GM12878 (cell line): ENCODE measurements around the gene YAP1. TPM values are rescaled to one million over a fixed set of nuclear protein-coding genes. Genes with fewer than 3 reads are reported as not detected.

Source experiments
- ATAC-seq: fragments of 200-7000 bp; cut with Tn5 transposase; 3 replicates; pipeline ENCODE4 v1.9.1; 2020; ENCODE audit warnings: mild to moderate bottlenecking, moderate library complexity
- BruUV-seq: library from RNA; stranded (reverse); fragments of 400-500 nt; replicated peaks from 2 replicates; lab custom pipeline; 2021; lab: Mats Ljungman, UMichigan
- CTCF ChIA-PET: fragments of 300-600 bp; sonication (Branson Sonifier 250); formaldehyde crosslinking; extraction: SDS; loops from one replicate; lab custom pipeline; 2021; ENCODE audit warnings: inconsistent platforms; lab: Yijun Ruan, JAX
- POLR2A ChIA-PET: fragments of 350-600 bp; formaldehyde crosslinking; extraction: SDS; loops from one replicate; lab custom pipeline; 2021; ENCODE audit warnings: inconsistent platforms; lab: Charles Lee
- RAD21 ChIA-PET: fragments of 300-600 bp; sonication (Branson Sonifier 250); formaldehyde crosslinking; loops from one replicate; lab custom pipeline; 2023; ENCODE audit warnings: antibody characterized with exemption; ENCODE audit not compliant: unreplicated experiment; lab: Charles Lee
- SMC1A ChIA-PET: fragments of 300-600 bp; sonication (Branson Sonifier 250); formaldehyde crosslinking; loops from one replicate; lab custom pipeline; 2023; ENCODE audit not compliant: unreplicated experiment, uncharacterized antibody; lab: Charles Lee
- DNase-seq: peaks from one replicate; pipeline ENCODE4 v3.0.0-alpha.2; 2011; ENCODE audit warnings: low read depth, low spot score
- FAIRE-seq: peaks from 3 replicates; lab custom pipeline; 2011; peaks lifted over from hg19 to GRCh38; lab: Jason Lieb, UNC
- H2AFZ ChIP-seq: 2 replicates; pipeline ENCODE4 v1.6.0; 2011; ENCODE audit warnings: low read depth, low read length, control low read depth; ENCODE audit not compliant: control insufficient read depth
- H3K27ac ChIP-seq: 2 replicates; pipeline ENCODE4 v1.5.1; 2011; ENCODE audit warnings: control low read depth; ENCODE audit not compliant: control insufficient read depth, insufficient read depth
- H3K27me3 ChIP-seq, 2 experiments: replicated peaks in 1 of 2; 2 replicates each; pipeline versions ENCODE4 v1.6.0 to v1.6.1; 2011; ENCODE audit warnings: low read length in 1 of 2; ENCODE audit not compliant: control insufficient read depth in 2 of 2, insufficient read depth in 2 of 2
- H3K36me3 ChIP-seq, 2 experiments: 2 replicates each; pipeline ENCODE4 v1.5.1; 2011; ENCODE audit warnings: low read length in 1 of 2; ENCODE audit not compliant: control insufficient read depth in 2 of 2, insufficient read depth in 2 of 2
- H3K4me1 ChIP-seq: 2 replicates; pipeline ENCODE4 v1.6.1; 2011; ENCODE audit warnings: mild to moderate bottlenecking, low read length, moderate library complexity, mixed read lengths; ENCODE audit not compliant: control insufficient read depth, insufficient read depth
- H3K4me2 ChIP-seq: 2 replicates; pipeline ENCODE4 v1.6.0; 2011; ENCODE audit warnings: control low read depth; ENCODE audit not compliant: control insufficient read depth, insufficient read depth
- H3K4me3 ChIP-seq: fragments of 200-600 bp; sonication (generic); 2 replicates; pipeline ENCODE4 v1.5.1; 2016
- H3K79me2 ChIP-seq: 2 replicates; pipeline ENCODE4 v1.6.0; 2011; ENCODE audit warnings: low read length; ENCODE audit not compliant: control insufficient read depth, insufficient read depth
- H3K9ac ChIP-seq: 2 replicates; pipeline ENCODE4 v1.8.0; 2011; ENCODE audit warnings: low read length, control low read depth, mixed read lengths; ENCODE audit not compliant: control insufficient read depth, insufficient read depth
- H3K9me3 ChIP-seq: replicated peaks from 3 replicates; pipeline ENCODE4 v1.5.1; 2011; ENCODE audit warnings: mild to moderate bottlenecking, low read length; ENCODE audit not compliant: control insufficient read depth, insufficient read depth
- H4K20me1 ChIP-seq: 2 replicates; pipeline ENCODE4 v1.6.0; 2011; ENCODE audit not compliant: control insufficient read depth, insufficient read depth
- CHD2 ChIP-seq: IDR thresholded peaks from 2 replicates; pipeline ENCODE4 v1.6.1; 2011; ENCODE audit warnings: low read depth, low read length, improper control_type of control experiment, borderline replicate concordance
- DPF2 ChIP-seq: fragments of 450-650 bp; IDR thresholded peaks from 2 replicates; pipeline ENCODE4 v1.6.1; 2017; ENCODE audit warnings: mild to moderate bottlenecking
- ETV6 ChIP-seq, 2 experiments: fragments of 450-650 bp in 1 of 2; IDR thresholded peaks in 1 of 2; conservative IDR thresholded peaks in 1 of 2; 2 replicates each; pipeline ENCODE4 v1.6.1; 2014; ENCODE audit warnings: antibody characterized with exemption in 1 of 2, borderline replicate concordance in 1 of 2, low read depth in 1 of 2, mild to moderate bottlenecking in 1 of 2, moderate library complexity in 1 of 2
- HDAC2 ChIP-seq: fragments of 200-600 bp; sonication (generic); IDR thresholded peaks from 2 replicates; pipeline ENCODE4 v1.6.1; 2017
- MTA3 ChIP-seq: IDR thresholded peaks from 2 replicates; pipeline ENCODE4 v1.6.1; 2012; ENCODE audit warnings: low read length, inconsistent platforms, borderline replicate concordance
- NR2C2 ChIP-seq: IDR thresholded peaks from 2 replicates; pipeline ENCODE4 v1.6.1; 2011; ENCODE audit warnings: borderline replicate concordance, low read depth; ENCODE audit not compliant: control insufficient read depth, insufficient read length
- POLR2AphosphoS5 ChIP-seq: IDR thresholded peaks from 2 replicates; pipeline ENCODE4 v1.6.1; 2011; ENCODE audit warnings: mild to moderate bottlenecking, low read length, inconsistent platforms
- SMAD1 ChIP-seq: fragments of 450-650 bp; IDR thresholded peaks from 2 replicates; pipeline ENCODE4 v1.6.1; 2018; ENCODE audit warnings: mild to moderate bottlenecking, low read depth; ENCODE audit not compliant: partially characterized antibody
- TCF3 ChIP-seq: IDR thresholded peaks from 2 replicates; pipeline ENCODE4 v1.6.1; 2012; ENCODE audit warnings: low read depth, mild to moderate bottlenecking, low read length, borderline replicate concordance; ENCODE audit not compliant: insufficient read depth
- YY1 ChIP-seq: IDR thresholded peaks from 2 replicates; pipeline ENCODE4 v1.6.1; 2011; ENCODE audit warnings: low read depth, mild to moderate bottlenecking, low read length
- ZNF274 ChIP-seq: IDR thresholded peaks from one replicate; pipeline ENCODE4 v1.8.0; 2011; ENCODE audit not compliant: insufficient read length, insufficient read depth
- in situ Hi-C: fragments of 300-500 bp; cut with MboI; formaldehyde crosslinking; loops from 9 replicates; pipeline ENCODE4 v1.14.3; 2018; ENCODE audit warnings: mixed read lengths
- intact Hi-C: fragments of 100-400 bp; cut with micrococcal nuclease; formaldehyde crosslinking; loops from one replicate; pipeline ENCODE4 v1.14.2; 2022; ENCODE audit not compliant: unreplicated experiment
- polyA plus RNA-seq, 11 experiments: library from polyadenylated mRNA; depleted of rRNA in 4 of 11; unstranded in 6 of 11; stranded (reverse) in 5 of 11; fragments of >200 nt; fragmentation: Nextera tagmentation in 4 of 11; fragmentation: Illumina TruSeq in 1 of 11; extraction: Ambion mirVana in 4 of 11; extraction: Trizol in 1 of 11; gene quantifications; 1 replicate in 1 of 11; 2 replicates in 10 of 11; pipeline versions ENCODE4 v1.2.1 to v1.2.3, GENCODE V29; 2011 to 2016; ENCODE audit warnings: inconsistent platforms in 2 of 11, missing spikeins in 2 of 11, low read depth in 1 of 11
- total RNA-seq, 4 experiments: library from RNA; depleted of rRNA in 3 of 4; stranded (reverse); fragments of >200 nt in 3 of 4; fragmentation: Illumina TruSeq in 1 of 4; extraction: Trizol in 1 of 4; gene quantifications; 2 replicates each; pipeline versions ENCODE4 v1.2.1 to v1.2.3, GENCODE V29; 2013 to 2021
- TF ChIP-seq, protein P1 (sequence below): IDR thresholded peaks from 2 replicates; pipeline ENCODE4 v1.6.1; 2011; ENCODE audit warnings: low read depth, mild to moderate bottlenecking, low read length, moderate library complexity, borderline replicate concordance; ENCODE audit errors: extremely low read depth

The YAP1 gene
- total and polyA plus RNA-seq, 10 of the 15 experiments (the other 5 are each of a cell fraction or from before 2014, with no cell fraction given), result 0.03 to 0.33 (median 0.10) TPM; not detected in 6

DNA sequence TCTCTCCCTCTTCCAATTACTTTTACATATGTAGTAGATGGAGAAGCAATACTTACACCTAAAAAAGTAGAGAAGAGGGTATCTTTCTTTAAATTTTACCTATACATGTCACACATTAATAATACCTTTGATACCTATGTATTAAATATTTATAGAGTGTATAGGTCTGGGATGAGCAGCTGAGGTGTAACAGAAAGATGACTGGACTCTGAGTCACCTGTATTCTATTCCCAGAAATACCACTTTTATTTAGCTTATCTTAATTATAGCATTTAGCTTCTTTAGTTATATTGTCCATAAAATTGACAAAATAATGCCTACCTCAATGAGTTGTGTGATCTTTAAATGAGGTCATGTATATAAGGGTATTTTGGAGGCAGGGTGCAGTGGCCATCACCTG, 30.6 kb upstream of the YAP1 start:
- ChIA-PET SMC1A (no interaction called here), RAD21 (no interaction called here), CTCF (no interaction called here), POLR2A (no interaction called here)
- no peak for FAIRE-seq
- no peak for DNase-seq
- Histone ChIP-seq H3K36me3 (no peaks in the 10 kb centered on the region), H3K27me3 (no peaks in the 10 kb centered on the region), H3K4me1 (no peaks in the 10 kb centered on the region), H3K4me2 (no peak overlapping the region), H3K79me2 (no peaks in the 10 kb centered on the region), H3K9ac (no peak overlapping the region), H4K20me1 (no peaks in the 10 kb centered on the region), H2AFZ (no peak overlapping the region), H3K4me3 (no peak overlapping the region), H3K9me3 (no peaks in the 10 kb centered on the region), H3K27ac (no peak overlapping the region)
- TF ChIP-seq MTA3, result no peak
- TF ChIP-seq ZNF274, result no peak
- TF ChIP-seq NR2C2, result no peak
- TF ChIP-seq CHD2, result no peak
- no peak for TF ChIP-seq POLR2AphosphoS5
- TF ChIP-seq HDAC2, result no peak
- TF ChIP-seq, protein P1, sequence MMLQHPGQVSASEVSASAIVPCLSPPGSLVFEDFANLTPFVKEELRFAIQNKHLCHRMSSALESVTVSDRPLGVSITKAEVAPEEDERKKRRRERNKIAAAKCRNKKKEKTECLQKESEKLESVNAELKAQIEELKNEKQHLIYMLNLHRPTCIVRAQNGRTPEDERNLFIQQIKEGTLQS, result no peak
- TF ChIP-seq SMAD1, result no peak
- no peak for TF ChIP-seq YY1
- no peak for TF ChIP-seq DPF2
- TF ChIP-seq TCF3, result no peak
- TF ChIP-seq ETV6 (conservative IDR thresholded peaks at IDR 0.05 in 1 of 2, IDR thresholded peaks at IDR 0.05 in 1 of 2; ENCODE audit: borderline replicate concordance in 1 of 2, low read depth in 1 of 2), result no peak
- intact Hi-C loops, result no loop called here
- BruUV-seq, result no TSS peak
- no peak for ATAC-seq
- in situ Hi-C loops, result no loop called here
